ENCODE measurements around the gene TBX19. TPM values are rescaled to one million over a fixed set of nuclear protein-coding genes. Genes with fewer than 3 reads are reported as not detected.

Gene TBX19
- total RNA-seq, 2 donors from 2014 or later = 1.9 to 3.8 TPM

DNA sequence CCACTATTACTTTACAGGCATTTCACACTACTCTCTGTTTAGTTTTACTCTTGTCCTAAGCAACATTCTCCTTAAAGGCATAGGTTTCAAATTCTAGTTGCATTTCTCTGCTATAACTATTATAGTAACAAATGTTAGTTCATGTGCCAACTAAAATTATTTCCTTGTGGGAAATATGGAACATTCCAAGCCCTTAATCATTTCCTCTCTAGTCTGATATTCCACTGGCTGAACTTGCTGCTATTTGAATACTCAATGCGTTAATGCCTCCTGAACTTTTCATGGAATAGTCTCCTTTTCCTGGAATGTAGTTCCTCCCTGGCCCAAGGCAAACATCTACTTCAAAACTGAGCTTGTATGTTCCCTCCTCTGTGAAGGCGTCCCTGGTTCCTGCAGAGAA, 19.3 kb upstream of the TBX19 start:
- H3K9me3 ChIP-seq = no peaks in the 10 kb centered on the region
- H3K4me3 ChIP-seq = no peak overlapping the region
- H3K36me3 ChIP-seq = no peaks in the 10 kb centered on the region
- DNase-seq (ENCODE audit: low spot score) = no peak
- H3K27me3 ChIP-seq (replicated peaks; ENCODE audit: insufficient read depth) = no peaks in the 10 kb centered on the region
- no peak for TF ChIP-seq CTCF (IDR thresholded peaks at IDR 0.05)
- H3K4me1 ChIP-seq (replicated peaks) = no peaks in the 10 kb centered on the region
- WGBS = 60% methylated on average over 2 of the region's 2 CpGs
- intact Hi-C loops (cut with DNase I) = no loop called here
- H3K27ac ChIP-seq = no peak overlapping the region

GRCh38 chr1:168263130-168263529, 17.5 kb upstream of the TBX19 start:
- no peak for TF ChIP-seq POLR2A (IDR thresholded peaks at IDR 0.05)
- H3K9me3 ChIP-seq = no peaks in the 10 kb centered on the region
- intact Hi-C loops (cut with DNase I) = no loop called here
- no peaks in the 10 kb centered on the region for H3K27me3 ChIP-seq (replicated peaks; ENCODE audit: insufficient read depth)
- H3K4me3 ChIP-seq = no peak overlapping the region
- no peak for DNase-seq (ENCODE audit: low spot score)
- no peaks in the 10 kb centered on the region for H3K36me3 ChIP-seq
- H3K27ac ChIP-seq = no peak overlapping the region
- H3K4me1 ChIP-seq (replicated peaks) = no peaks in the 10 kb centered on the region
- WGBS = 84% methylated on average over 4 of the region's 4 CpGs

DNA sequence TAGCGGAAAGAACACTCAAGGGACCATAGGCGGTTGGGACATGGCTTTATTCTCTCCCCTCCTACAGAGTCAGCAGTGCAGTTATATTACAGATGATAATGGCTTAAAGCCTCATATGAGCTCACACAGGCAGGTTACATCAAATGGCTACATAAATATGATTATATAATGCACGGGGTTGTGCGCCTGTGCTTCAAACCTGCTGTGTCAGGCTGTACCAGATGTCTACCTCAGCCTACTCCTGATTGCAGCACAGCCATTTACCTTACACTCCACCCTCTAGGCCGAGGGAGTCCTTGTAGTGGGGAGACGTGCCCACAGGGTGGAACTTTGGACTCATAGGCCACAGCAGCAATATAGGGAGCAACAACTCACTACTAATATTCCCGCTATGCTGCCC, 16.4 kb upstream of the TBX19 start:
- Histone ChIP-seq H3K27me3 (replicated peaks; ENCODE audit: insufficient read depth) (no peaks in the 10 kb centered on the region), H3K4me1 (replicated peaks) (no peaks in the 10 kb centered on the region), H3K4me3 (no peak overlapping the region), H3K27ac (no peak overlapping the region), H3K9me3 (no peaks in the 10 kb centered on the region), H3K36me3 (no peaks in the 10 kb centered on the region)
- TF ChIP-seq POLR2AphosphoS5 (IDR thresholded peaks at IDR 0.05) (no peak), CTCF (IDR thresholded peaks at IDR 0.05) (no peak), POLR2A (IDR thresholded peaks at IDR 0.05) (no peak)
- intact Hi-C loops (cut with DNase I) = no loop called here
- WGBS = 96% methylated on average over 7 of the region's 7 CpGs
- no peak for DNase-seq (ENCODE audit: low spot score)

GRCh38 chr1:168265596-168265995, 15.1 kb upstream of the TBX19 start:
- 82% methylated on average over 1 of the region's 1 CpG for WGBS
- intact Hi-C loops (cut with DNase I) = no loop called here
- DNase-seq (ENCODE audit: low spot score) = no peak
- no peaks in the 10 kb centered on the region for H3K4me1 ChIP-seq (replicated peaks)
- H3K36me3 ChIP-seq = no peaks in the 10 kb centered on the region
- no peaks in the 10 kb centered on the region for H3K27me3 ChIP-seq (replicated peaks; ENCODE audit: insufficient read depth)
- H3K4me3 ChIP-seq = no peak overlapping the region
- TF ChIP-seq CTCF (IDR thresholded peaks at IDR 0.05) (no peak), POLR2A (IDR thresholded peaks at IDR 0.05) (no peak), POLR2AphosphoS5 (IDR thresholded peaks at IDR 0.05) (no peak)
- no peaks in the 10 kb centered on the region for H3K9me3 ChIP-seq
- no peak overlapping the region for H3K27ac ChIP-seq

DNA sequence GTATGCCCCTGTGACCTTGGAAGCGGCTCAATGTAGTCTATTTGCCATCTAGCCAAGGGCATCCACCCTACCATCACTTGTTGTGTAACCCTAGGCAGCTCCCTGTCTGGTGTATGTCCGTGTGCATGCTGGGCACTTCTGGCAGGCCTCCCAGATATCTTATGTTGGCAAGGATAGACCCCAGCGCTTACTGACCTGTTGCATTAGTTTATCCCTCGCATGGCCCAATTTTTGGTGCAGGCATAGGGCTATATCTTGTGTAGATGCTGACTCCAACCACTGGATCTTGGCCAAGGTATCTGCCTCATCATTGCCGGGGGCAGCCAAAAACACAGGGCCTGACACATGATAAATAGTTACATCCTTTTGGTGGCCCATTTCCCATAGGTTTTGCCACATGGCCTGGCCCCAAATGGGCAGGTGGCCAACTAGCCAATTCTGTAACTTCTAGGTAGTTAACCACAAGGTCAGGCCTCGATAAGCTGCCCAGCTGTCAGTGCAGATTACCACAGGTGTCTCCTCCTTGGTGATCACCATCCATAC, 14.0 kb upstream of the TBX19 start:
- no peak overlapping the region for H3K4me3 ChIP-seq
- TF ChIP-seq POLR2A (IDR thresholded peaks at IDR 0.05) = no peak
- TF ChIP-seq CTCF (IDR thresholded peaks at IDR 0.05) = no peak
- TF ChIP-seq POLR2AphosphoS5 (IDR thresholded peaks at IDR 0.05) = no peak
- no peaks in the 10 kb centered on the region for H3K36me3 ChIP-seq
- intact Hi-C loops (cut with DNase I) = no loop called here
- no peaks in the 10 kb centered on the region for H3K4me1 ChIP-seq (replicated peaks)
- H3K27me3 ChIP-seq (replicated peaks; ENCODE audit: insufficient read depth) = no peaks in the 10 kb centered on the region
- DNase-seq (ENCODE audit: low spot score) = no peak
- H3K9me3 ChIP-seq = no peaks in the 10 kb centered on the region
- no peak overlapping the region for H3K27ac ChIP-seq
- WGBS = 90% methylated on average over 6 of the region's 6 CpGs
